NCI-H146 treated with DMSO at 0.1 percent for 48 hours (cell line): ENCODE measurements around the gene KRTAP4-8.
"Not testable (repeated sequence)": the region's sequence is repeated elsewhere in the genome, so short reads cannot be mapped to it uniquely, and the experiment has no call there.

ENCODE experiments used
- DNase-seq: peaks from one replicate; lab custom pipeline; 2025; ENCODE audit not compliant: unreplicated experiment; lab: John Stamatoyannopoulos, UW

KRTAP4-8 gene

GRCh38 chr17:41098042-41098441, at the start of gene KRTAP4-8:
KRTAP4-8 (minus strand) TSS chr17:41098142; CDS start chr17:41098084, 58 bp downstream.
- DNase-seq: no peak

GRCh38 chr17:41145261-41145660, 47.3 kb upstream of the KRTAP4-8 start:
- DNase-seq: no peak

GRCh38 chr17:41144846-41145245, 46.9 kb upstream of the KRTAP4-8 start:
- DNase-seq: no peak

- DNase-seq: no peak
These were observed 43.4 kb upstream of the KRTAP4-8 start for GRCh38 chr17:41141361-41141760.

GRCh38 chr17:41140360-41141131, 42.6 kb upstream of the KRTAP4-8 start, which contains the start of gene KRTAP4-6:
KRTAP4-6 (minus strand) TSS chr17:41140544; CDS start chr17:41140487, 57 bp downstream.
- no peak for DNase-seq

GRCh38 chr17:41139865-41140264, 41.9 kb upstream of the KRTAP4-8 start:
- not testable (repeated sequence) for DNase-seq

- DNase-seq: no peak
These were observed 36.2 kb upstream of the KRTAP4-8 start for GRCh38 chr17:41133880-41134735.

- no peak for DNase-seq
These were observed 34.0 kb upstream of the KRTAP4-8 start for GRCh38 chr17:41131979-41132378.

- no peak for DNase-seq
These were observed 29.4 kb upstream of the KRTAP4-8 start for GRCh38 chr17:41127371-41127770.

- no peak for DNase-seq
These were observed 28.5 kb upstream of the KRTAP4-8 start for GRCh38 chr17:41126412-41126811.

GRCh38 chr17:41125064-41125463, 27.1 kb upstream of the KRTAP4-8 start:
- DNase-seq: no peak

GRCh38 chr17:41123991-41124371, 26.0 kb upstream of the KRTAP4-8 start, which contains the start of gene KRTAP4-12:
KRTAP4-12 (minus strand) TSS chr17:41124182; CDS start chr17:41124122, 60 bp downstream.
- not testable (repeated sequence) for DNase-seq

- DNase-seq: not testable (repeated sequence)
These were observed 25.5 kb upstream of the KRTAP4-8 start for GRCh38 chr17:41123292-41123990.

GRCh38 chr17:41121742-41122141, 23.8 kb upstream of the KRTAP4-8 start:
- DNase-seq: no peak

- DNase-seq: not testable (repeated sequence)
These were observed 22.1 kb upstream of the KRTAP4-8 start for GRCh38 chr17:41119696-41120690.

GRCh38 chr17:41118721-41119120, 20.8 kb upstream of the KRTAP4-8 start:
- no peak for DNase-seq

- DNase-seq: not testable (repeated sequence)
These were observed 20.0 kb upstream of the KRTAP4-8 start, which contains the start of gene KRTAP4-11 for GRCh38 chr17:41117846-41118386. KRTAP4-11 (minus strand) TSS chr17:41118373; CDS start chr17:41118315, 58 bp downstream.

GRCh38 chr17:41116297-41116696, 18.4 kb upstream of the KRTAP4-8 start:
- DNase-seq: no peak

- no peak for DNase-seq
These were observed 13.4 kb upstream of the KRTAP4-8 start for GRCh38 chr17:41111151-41111885.
